ENCODE measurements around the gene MRPS9. TPM values are rescaled to one million over a fixed set of nuclear protein-coding genes. Genes with fewer than 3 reads are reported as not detected.

The MRPS9 gene
- total and polyA plus RNA-seq, 9 of the 15 experiments (the other 6 are each of a cell fraction or from before 2014, with no cell fraction given) = 46.2 to 143 (median 65.6) TPM

DNA sequence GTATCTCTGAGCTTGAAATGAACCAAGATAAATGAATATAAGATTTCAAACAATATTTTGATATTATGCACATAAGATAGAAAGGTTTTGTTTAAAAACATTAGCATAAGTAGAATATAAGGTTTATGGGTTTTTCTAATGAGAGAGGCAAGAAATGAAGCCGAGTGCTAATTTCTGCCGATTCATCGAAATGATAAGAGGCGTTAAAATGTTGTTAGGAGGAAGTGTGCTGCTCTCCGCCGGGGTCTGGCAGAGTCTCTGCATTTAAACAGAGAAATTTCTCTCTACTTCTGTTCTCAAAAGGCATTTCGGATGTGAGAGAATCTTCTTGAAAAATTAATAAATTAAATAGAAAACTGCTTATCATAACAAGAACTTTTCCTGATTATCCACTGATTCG is 83.6 kb downstream of the MRPS9 start:
- H3K9ac ChIP-seq (ENCODE audit: insufficient read depth in 1 of 2, low read depth in 2 of 2, low read length in 2 of 2) = no peak overlapping the region
- CTCF ChIA-PET (ENCODE audit: low intra/inter-chr PET ratio) = no interaction called here
- no peak for DNase-seq (ENCODE audit: extremely low read depth in 1 of 4, low spot score in 3 of 4)
- intact Hi-C loops (cut with micrococcal nuclease) = no loop called here
- peaks cover 0 to 15% of the 10 kb centered on the region in 2 experiments; a peak in 3 of 5 replicates for H3K27me3 ChIP-seq (ENCODE audit: control insufficient read depth in 2 of 2, insufficient read depth in 2 of 2, low read length in 2 of 2)
- 14% methylated on average over 8 of the region's 8 CpGs for WGBS (ENCODE audit: insufficient coverage, low coverage, missing lambda C conversion rate)
- H3K4me2 ChIP-seq (ENCODE audit: insufficient read depth, low read length) = no peak overlapping the region
- H3K27ac ChIP-seq (ENCODE audit: extremely low read depth, low read depth, low read length) = no peak overlapping the region
- no peaks in the 10 kb centered on the region for H3K9me1 ChIP-seq (ENCODE audit: control insufficient read depth, insufficient read depth, low read length)
- in situ Hi-C loops (cut with MboI) = loop anchor here (25.0 kb wide), 1 partner anchor 416 kb away; no protein-coding TSS in a partner anchor
- no peak for ATAC-seq
- H3K36me3 ChIP-seq (ENCODE audit: control insufficient read depth, insufficient read depth, low read length) = no peaks in the 10 kb centered on the region
- no TSS peak for BruUV-seq (replicated peaks)
- H3K4me3 ChIP-seq = no peak overlapping the region
- no peaks in the 10 kb centered on the region for H4K20me1 ChIP-seq (replicated peaks; ENCODE audit: control insufficient read depth, insufficient read depth, low read length)
- H3K79me2 ChIP-seq (ENCODE audit: control insufficient read depth, insufficient read depth, low read length) = no peaks in the 10 kb centered on the region
- no peak overlapping the region for H2AFZ ChIP-seq (ENCODE audit: low read depth, low read length)
- H3K4me1 ChIP-seq (replicated peaks in 1 of 2; ENCODE audit: control insufficient read depth in 2 of 2, insufficient read depth in 2 of 2, low read length in 2 of 2) = peaks cover 0 to 5% of the 10 kb centered on the region in 2 experiments; a peak in 2 of 5 replicates
- FAIRE-seq = no peak
- TF ChIP-seq POLR2G (IDR thresholded peaks at IDR 0.05; ENCODE audit: low read depth, low read length) (no peak), MAFG (tag; conservative IDR thresholded peaks at IDR 0.05) (peak; percentile 75), C11orf30 (IDR thresholded peaks at IDR 0.05; ENCODE audit: low read depth) (peak; percentile 82), NFE2 (IDR thresholded peaks at IDR 0.05; ENCODE audit: low read depth) (peak; percentile 55), MAFK (IDR thresholded peaks at IDR 0.05; ENCODE audit: low read length) (peak; percentile 57; the same call in 1 of the 2 replicates), SPI1 (IDR thresholded peaks at IDR 0.05; ENCODE audit: borderline replicate concordance, low read depth, low read length) (peak; percentile 34; the same call in 1 of the 2 replicates), CREB5 (CRISPR knock-in tag; IDR thresholded peaks at IDR 0.05) (no peak), ZNF316 (IDR thresholded peaks at IDR 0.05) (peak; percentile 81), MAFF (IDR thresholded peaks at IDR 0.05; ENCODE audit: low read length) (peak; percentile 73)
- TF ChIP-seq, protein P1, sequence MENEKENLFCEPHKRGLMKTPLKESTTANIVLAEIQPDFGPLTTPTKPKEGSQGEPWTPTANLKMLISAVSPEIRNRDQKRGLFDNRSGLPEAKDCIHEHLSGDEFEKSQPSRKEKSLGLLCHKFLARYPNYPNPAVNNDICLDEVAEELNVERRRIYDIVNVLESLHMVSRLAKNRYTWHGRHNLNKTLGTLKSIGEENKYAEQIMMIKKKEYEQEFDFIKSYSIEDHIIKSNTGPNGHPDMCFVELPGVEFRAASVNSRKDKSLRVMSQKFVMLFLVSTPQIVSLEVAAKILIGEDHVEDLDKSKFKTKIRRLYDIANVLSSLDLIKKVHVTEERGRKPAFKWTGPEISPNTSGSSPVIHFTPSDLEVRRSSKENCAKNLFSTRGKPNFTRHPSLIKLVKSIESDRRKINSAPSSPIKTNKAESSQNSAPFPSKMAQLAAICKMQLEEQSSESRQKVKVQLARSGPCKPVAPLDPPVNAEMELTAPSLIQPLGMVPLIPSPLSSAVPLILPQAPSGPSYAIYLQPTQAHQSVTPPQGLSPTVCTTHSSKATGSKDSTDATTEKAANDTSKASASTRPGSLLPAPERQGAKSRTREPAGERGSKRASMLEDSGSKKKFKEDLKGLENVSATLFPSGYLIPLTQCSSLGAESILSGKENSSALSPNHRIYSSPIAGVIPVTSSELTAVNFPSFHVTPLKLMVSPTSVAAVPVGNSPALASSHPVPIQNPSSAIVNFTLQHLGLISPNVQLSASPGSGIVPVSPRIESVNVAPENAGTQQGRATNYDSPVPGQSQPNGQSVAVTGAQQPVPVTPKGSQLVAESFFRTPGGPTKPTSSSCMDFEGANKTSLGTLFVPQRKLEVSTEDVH (IDR thresholded peaks at IDR 0.05; ENCODE audit: low read depth, partially characterized antibody) = no peak
- H3K9me3 ChIP-seq (replicated peaks; ENCODE audit: control insufficient read depth, insufficient read depth, low read depth, low read length) = no peaks in the 10 kb centered on the region; the same call in 1 of the 2 replicates
- POLR2A ChIA-PET = no interaction called here

All from K562 (cell line).